Left renal pelvis (tissue), 4 donors: ENCODE results near the gene EPGN. TPM values are rescaled to one million over a fixed set of nuclear protein-coding genes. Genes with fewer than 3 reads are reported as not detected.

Experiments used
- DNase-seq, 4 donors: peaks; one replicate each; pipeline ENCODE4 v3.0.0-alpha.2; 2013; ENCODE audit warnings: low read depth in 4 of 4, low spot score in 3 of 4
- polyA plus RNA-seq, 4 donors: library from polyadenylated mRNA; unstranded; fragments of 120-200 nt; gene quantifications; one replicate each; pipeline ENCODE4 v1.2.1, GENCODE V29; 2013; ENCODE audit not compliant: insufficient read length in 4 of 4

The EPGN gene
- polyA plus RNA-seq, 4 donors = 1.6 to 2.0 (median 1.7) TPM; not detected in 1

DNA sequence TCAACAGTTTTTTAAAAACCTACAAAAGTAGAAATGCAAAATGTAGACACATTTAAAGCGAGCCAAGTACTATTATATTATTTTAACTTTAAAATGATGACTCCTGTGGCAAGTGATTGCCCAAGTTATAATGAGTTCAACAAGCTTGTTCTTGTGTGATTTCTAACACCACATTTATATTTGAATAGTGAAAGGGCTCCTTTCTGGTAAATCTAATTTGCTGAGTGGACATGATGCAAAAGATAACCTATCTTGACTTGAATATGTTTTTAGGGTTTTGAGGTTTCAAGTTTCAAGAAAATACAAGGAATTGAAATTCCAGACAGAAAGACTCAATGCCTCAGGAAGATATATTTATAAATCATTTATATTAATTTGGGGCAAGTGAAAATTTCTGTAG lies 1.1 kb upstream of the EPGN start:
- no peak for DNase-seq

DNA sequence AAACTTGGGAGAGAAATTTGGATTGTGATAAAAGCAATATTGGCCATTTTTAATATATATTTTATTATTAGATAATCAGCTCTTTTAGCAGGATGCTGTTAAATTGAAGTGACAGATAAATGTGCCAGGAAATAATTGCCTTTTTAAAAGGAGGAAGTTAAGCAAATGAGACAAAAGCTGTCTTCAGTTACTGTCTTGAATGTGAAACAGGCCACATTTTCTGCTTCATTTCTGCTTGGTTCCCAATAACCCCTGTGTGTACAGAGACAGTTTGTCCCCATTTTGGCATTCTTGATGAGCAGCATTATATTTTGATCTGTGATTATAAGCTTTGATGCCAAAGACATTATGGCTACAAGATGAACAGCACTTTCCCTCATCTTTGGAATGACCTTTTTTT lies 953 bp downstream of the EPGN start:
- DNase-seq = no peak

DNA sequence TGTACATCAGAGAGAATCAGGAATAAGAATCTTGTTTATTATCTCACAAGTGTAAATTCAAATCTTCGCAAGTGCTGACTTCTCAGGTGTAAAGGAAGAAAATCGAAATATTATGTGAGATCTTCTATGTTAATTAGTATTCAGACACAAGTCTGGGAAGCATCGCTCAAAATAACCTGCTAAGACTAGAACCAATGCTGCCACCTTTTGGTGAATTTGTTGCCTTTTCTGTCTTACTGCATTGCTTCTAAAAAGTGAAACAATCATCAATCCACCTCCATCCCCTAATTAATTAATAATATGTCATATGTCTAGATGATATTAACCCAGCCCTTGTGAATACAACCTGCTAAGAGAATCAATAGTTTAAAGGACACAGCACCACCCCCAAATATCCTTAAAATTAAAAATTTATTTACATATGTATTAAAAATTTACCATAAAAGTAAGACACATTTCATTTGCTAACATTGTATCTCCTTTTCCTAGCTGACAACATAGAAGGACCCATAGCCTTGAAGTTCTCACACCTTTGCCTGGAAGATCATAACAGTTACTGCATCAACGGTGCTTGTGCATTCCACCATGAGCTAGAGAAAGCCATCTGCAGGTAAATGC lies 3.5 kb downstream of the EPGN start:
- DNase-seq = peak in 2 of 4 donors; percentile 29 to 32

DNA sequence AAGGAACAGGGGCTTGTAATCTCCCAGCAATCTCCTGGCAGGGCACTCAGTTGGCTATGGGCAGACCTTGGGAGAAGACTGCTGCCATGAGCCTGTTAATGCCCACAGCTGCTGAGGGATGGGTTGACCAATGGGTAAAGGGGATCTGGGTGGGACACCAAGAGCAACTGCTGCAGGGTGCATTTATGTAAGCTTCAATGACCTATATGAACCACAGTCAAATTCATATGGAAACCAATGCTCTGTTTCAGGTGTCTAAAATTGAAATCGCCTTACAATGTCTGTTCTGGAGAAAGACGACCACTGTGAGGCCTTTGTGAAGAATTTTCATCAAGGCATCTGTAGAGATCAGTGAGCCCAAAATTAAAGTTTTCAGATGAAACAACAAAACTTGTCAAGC lies 6.1 kb downstream of the EPGN start:
- no peak for DNase-seq

DNA sequence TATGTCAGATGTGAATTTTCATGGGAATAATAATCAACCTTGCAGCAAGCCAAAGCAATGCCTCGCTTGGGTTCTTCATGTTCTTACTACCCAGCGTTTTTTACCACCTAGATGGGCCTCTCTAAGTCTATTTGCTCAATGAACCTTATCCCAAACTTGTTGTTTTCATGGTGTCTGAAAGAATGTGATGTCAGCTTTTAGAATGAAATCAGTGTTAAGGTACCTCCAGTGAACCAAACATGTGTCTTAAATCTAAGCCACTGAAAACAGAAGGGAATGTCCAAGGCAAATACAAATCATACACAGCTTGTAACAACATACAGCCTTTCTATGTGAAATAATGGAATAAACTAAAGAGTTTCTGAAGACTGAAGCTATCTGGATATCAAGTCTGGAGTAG lies 6.7 kb downstream of the EPGN start:
- DNase-seq = no peak

DNA sequence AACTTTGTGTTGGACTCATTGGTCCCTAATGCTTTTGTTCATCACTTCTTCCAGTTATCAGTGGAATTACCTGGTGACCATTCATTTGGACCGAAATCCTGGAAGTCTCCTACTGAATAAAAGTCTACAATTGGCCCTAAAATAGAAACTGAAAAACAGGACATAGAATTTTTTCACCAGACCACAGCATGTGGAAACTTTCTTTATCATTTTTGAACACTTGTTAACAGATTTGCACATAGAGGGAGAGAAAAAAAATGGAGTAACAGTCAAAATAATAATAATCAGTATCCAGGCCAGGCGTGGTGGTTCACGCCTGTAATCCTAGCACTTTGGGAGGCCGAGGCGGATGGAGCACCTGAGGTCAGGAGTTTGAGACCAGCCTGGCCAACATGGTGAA lies 7.1 kb downstream of the EPGN start:
- no peak for DNase-seq

DNA sequence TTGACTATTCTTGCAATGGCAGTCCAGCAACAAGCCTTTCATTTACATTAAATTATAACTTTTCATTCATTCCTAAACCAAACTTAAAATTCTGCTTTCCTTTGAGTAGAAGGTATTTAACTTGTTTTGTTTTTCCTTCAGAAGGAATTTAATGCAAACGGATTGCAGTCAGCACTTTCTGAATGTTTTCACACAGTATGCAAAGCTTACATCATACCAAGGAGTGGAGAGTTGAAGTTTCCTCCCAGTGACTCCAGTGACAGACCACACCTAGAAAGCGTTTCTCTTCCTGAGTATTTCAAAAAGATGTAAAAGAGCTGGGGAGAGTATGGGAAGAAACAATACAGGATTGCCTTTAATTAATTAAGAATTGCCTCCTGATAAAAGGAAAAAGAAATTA lies 8.1 kb downstream of the EPGN start:
- DNase-seq = no peak

DNA sequence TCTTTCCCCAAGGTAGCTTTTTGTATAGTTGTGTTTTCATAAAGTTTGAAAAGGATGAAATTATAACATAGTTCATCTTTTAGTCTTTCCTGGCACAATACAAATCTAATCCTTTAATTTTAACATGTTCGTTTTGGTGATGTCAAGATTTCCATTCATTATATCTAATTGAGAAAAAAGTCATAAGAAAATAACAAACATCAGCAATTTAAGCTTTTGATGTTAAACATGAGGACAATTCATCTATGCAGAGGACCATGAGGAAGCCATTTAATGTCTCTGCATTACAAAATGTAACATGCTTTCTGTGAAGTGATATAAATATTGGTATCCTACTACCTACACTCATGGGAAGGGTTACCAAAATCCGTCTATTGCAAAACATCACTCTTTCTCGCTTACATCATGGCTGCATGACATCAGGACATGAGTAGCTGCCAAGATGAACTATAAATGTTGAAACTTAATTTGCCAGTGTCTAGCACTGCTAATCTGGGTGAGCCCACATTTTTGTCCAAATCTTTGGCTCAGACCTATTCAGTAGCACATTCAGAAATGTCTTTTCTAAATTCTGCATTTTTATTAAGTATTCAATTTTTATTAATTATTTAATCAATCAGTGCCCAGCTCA lies 9.5 kb downstream of the EPGN start:
- no peak for DNase-seq

DNA sequence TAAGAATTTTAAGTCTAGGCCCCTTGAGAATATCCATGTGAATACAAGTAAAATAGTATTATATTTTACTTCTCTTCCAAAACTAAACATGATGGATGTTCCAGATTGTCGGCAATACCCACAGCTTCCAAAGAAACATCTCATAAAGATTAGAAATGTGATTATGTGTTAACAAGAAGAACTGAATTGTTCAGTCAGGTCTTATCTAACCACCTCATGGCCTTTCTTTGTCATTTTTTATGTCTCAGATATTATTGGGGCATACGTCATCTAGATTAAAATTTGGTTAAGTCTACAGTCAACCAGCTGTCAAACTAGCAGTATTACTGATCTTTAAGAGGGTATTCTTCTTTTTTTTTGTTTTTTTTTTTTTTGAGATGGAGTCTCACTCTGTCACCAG lies 10.0 kb downstream of the EPGN start:
- no peak for DNase-seq

DNA sequence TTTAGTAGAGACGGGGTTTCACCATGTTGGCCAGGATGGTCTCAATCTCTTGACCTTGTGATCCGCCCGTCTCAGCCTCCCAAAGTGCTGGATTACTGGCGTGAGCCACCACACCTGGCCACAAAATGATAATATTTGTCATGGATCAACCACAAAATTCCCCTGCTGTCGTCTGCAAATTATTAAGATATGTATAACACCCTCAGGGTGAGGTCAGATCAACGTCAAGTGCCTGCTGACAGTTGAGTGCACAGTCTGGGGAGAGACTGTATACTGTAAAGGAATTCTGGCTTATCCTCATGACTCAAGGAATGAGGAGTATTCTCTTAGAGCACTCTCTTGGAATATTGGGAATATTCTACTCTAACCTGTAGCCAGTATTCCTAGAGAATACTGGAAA lies 11.2 kb downstream of the EPGN start:
- DNase-seq = no peak

DNA sequence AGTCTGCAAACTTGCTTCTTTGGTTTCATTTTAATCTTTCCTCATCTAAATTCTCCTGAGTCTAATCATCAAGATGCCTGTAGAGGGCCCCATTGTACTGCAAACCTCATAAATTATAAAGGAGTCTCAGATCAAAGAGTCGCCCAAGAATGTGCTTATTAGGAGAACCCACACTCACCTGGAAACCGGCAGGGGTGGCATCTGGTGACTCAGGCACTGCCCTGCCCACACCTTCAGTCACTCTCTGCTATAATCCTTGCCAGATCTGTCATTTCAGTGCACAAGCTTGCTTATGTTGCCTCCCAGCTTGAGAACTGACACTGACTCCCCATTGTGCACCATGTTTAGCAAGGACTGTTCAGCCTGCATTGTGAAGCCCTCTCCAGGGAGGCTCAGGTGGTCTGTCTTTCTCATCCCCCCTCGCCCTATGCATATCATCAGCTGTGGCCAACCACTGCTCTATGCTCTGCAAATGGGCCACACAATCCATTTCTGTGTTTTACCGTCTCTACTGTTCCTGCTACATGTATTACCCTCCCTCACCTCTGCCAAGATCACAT lies 12.4 kb downstream of the EPGN start:
- DNase-seq = peak in 3 of 4 donors; percentile 3 to 27 (median 18)

DNA sequence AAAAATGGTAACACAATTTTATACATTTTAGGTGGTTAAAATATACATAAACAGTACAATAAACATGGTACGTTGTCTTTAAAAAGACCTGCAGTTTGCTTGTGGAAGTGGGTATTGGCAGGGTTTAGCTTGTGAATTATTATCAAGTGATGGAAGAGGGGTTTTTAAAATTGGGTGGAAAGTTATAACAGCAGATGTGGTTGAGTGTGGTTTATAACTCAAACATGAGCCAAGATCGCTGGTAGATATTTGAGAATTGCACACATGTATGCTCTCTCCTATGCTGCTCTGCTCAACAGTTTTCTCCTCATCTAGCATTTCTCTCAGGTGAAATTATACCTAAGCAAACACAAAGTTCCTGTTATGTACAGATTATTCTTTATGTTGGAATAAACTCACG lies 14.0 kb downstream of the EPGN start:
- no peak for DNase-seq

DNA sequence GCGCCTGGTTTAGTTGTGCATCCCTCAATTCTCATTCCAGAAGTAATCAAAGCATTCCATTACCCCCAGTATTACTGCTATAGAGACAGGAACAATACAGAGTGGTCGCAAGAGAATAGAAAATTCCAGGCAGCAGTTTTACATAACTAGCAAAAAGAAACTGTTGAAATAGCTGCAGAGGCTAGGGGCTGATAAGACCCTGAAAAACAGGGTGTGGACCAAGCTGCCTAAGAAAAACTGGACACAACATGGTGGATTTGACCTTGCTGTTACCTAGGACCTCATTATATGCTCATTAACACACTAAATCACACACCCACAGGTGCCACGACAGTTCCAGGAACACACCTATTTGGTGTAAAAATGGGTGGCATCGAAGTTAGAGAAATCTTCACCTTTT lies 15.4 kb downstream of the EPGN start:
- no peak for DNase-seq

DNA sequence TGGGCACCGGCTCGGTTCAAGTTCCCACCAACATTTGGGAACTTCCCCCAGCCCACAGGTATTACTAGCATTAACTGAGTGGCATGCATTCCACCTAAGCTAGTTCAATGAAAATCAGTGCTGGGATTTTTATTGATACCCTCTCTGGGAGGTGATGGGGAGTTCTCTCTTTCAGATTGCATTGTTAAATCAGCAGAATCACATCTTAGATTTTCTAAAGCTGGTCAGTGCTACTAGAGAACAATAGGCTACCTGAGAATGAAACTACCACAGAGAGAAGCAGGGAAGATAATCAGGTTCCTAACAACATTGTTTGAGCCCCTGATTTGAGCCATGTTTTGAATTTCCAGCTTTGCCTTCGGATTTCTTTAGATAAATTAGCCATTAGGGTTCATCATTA lies 16.0 kb downstream of the EPGN start:
- DNase-seq = no peak

DNA sequence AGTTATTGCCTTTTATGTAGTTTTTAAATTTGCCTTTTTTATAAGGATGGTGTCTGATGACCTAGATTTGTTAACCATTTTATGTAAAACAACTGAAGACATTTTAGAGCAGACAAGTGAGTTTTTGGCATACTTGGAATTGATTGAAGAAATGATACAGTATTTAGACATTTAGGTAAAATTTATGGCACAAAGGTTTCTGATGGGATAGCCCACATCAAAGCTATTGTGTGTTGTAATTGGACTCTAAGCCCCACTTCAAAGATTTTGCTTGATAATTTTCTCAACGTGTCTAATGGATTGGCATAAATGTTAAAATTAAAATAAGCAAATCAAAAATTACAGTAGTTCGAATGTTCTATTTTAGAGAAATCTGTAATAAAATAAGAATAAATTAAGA lies 17.6 kb downstream of the EPGN start:
- no peak for DNase-seq

DNA sequence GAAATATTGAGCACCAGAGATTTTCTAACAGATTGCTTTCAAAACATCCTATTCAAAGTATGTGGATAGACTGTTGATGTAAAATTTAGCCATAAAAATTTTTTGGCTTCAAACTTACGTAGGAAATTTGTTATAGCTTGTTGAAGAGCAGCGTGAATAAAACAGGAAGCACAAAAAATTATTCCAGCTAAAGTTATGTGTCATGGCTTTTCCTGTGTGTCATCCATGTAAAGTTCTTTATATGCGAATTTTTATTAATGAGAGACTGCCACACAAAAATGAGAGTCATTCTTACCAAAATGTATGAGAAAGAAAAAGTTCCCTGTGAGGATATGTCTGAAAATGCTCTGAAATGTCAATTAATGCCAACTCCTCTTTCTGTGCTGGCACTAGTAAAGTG lies 19.5 kb downstream of the EPGN start:
- DNase-seq = no peak

DNA sequence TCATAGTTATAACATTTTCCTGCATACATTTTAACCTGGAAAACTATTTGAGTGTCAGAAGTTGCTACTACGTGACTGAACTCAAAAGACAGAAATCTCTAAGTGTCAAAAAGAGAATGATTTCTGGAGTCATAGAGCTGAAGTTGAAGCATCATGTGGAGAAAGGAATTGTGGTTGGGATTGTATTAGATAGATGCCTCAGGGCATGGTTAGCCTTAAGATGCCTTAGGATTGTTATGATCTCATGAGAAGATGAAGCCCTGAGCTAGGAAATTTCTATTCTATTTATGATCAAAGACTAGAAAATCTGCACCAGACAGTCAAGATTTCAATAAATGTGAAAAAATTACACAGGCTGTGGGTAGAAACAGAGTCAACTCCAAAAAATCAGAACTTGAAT lies 20.2 kb downstream of the EPGN start:
- no peak for DNase-seq

DNA sequence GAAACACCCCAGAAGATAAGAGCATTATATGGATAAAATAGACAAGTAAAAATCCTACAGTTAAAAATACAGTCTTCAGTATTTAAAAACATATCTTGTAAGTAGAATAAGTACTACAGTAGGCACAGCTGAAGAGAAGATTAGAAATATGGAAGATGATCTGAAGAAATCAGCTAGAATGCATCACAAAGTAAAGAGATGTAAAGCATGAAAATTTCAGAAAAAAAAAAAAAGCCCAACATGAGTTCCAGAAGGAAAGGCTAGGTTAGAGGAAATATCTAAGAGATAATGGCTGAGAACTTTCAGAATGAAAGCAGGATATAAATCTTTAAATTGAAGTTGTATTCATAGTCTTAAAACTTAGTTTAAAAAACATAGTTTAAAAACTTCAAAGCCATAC lies 21.0 kb downstream of the EPGN start:
- no peak for DNase-seq

DNA sequence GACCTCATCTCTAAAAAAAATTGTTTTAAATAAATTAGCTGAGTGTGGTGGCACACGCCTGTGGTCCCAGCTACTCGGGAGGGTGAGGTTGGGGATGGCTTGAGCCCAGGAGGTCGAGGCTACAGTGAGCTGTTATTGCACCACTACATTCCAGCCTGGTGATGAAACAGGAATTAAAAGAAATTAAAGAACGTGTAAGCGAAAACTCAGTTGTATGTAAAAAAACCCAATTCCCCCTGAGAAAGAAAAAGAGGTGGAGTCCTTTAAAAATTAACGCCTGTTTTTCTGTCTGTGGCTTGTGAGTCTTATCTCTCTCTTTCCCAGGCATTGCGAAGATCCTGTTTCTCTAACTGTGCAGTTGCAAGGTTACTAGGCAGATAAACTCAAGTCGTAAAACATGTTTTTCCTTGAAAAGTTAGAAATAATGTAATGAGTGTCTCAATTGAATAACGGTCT lies 22.1 kb downstream of the EPGN start:
- no peak for DNase-seq

DNA sequence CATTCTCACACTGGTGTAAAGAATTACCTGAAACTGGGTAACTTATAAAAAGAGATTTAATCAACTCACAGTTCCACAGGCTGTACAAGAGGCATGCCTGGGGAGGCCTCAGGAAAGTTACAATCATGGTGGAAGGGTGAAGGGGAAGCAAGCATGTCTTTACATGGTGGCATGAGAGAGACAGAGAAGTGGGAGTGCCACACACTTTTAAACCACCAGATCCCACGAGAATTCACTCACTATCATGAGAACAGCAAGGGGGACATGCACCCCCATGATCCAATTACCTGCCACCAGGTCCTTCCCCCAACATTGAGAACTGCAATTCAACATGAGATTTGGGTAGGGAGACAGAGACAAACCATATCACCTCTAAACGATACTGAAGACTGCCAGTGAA lies 23.0 kb downstream of the EPGN start:
- no peak for DNase-seq

DNA sequence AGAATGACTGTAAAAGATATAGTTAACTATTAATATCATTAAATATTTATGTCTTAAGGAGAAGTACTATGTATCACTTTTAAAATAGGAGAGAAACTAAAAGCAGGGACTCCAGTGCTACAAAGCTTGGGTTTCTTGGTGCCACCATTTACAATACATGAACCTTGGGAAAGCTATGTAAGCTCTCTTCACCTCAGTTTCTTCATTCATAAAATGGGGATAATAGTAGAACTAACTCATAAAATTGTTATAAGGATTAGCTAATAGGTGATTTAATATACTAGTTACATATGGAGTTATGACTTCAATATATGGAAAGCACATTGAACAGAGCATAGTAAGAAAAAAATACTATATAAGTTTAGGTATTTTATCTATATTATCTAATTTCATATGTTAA lies 23.7 kb downstream of the EPGN start:
- no peak for DNase-seq

DNA sequence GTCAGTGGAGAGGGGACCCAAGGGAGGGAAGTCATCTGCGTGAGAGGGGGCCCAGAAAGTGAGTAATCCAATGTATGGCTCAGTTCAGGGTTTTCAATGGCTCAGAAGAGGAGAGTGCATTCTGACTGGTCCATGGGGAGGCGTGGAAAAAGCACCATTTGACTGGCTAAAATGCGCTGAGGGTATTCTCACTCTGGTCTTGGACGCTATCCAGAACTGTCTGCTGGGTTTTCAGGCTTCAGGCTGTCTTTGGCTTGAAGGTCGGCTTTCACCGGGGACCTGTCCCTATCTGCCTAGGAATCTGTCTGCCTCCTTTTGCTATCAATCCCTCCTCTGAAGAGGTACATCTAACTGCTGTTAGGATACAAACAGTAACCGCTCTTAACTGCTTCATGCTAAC lies 26.4 kb downstream of the EPGN start:
- no peak for DNase-seq
